Measurements from ENCODE around the gene MAPKAPK5.
"Not testable (repeated sequence)": the region's sequence is repeated elsewhere in the genome, so short reads cannot be mapped to it uniquely, and the experiment has no call there.

The MAPKAPK5 gene

GRCh38 chr12:111828338-111828979 lies 13.6 kb upstream of the MAPKAPK5 start:
- DNase-seq (ENCODE audit: low read depth in 2 of 2): no peak

DNA sequence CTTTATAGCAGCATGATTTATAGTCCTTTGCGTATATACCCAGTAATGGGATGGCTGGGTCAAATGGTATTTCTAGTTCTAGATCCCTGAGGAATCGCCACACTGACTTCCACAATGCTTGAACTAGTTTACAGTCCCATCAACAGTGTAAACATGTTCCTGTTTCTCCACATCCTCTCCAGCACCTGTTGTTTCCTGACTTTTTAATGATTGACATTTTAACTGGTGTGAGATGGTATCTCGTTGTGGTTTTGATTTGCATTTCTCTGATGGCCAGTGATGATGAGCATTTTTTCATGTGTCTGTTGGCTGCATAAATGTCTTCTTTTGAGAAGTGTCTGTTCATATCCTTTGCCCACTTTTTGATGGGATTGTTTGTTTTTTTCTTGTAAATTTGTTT lies 12.4 kb upstream of the MAPKAPK5 start:
- DNase-seq (ENCODE audit: low read depth in 2 of 2): not testable (repeated sequence)

DNA sequence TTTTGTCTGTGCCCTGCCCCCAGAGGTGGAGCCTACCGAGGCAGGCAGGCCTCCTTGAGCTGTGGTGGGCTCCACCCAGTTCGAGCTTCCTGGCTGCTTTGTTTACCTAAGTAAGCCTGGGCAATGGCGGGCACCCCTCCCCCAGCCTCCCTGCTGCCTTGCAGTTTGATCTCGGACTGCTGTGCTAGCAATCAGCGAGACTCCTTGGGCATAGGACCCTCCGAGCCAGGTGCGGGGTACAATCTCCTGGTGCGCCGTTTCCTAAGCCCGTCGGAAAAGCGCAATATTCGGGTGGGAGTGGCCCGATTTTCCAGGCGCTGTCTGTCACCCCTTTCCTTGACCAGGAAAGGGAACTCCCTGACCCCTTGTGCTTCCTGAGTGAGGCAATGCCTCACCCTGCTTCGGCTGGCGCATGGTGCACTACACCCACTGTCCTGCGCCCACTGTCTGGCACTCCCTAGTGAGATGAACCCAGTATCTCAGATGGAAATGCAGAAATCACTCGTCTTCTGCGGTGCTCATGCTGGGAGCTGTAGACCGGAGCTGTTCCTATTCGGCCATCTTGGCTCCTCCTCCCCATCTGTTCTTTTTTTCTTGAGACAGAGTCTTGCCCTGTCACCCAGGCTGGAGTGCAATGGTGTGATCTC lies 7.2 kb upstream of the MAPKAPK5 start:
- DNase-seq (ENCODE audit: low read depth in 2 of 2): not testable (repeated sequence)

GRCh38 chr12:111835531-111836181 lies 6.4 kb upstream of the MAPKAPK5 start:
- DNase-seq (ENCODE audit: low read depth in 2 of 2): not testable (repeated sequence)

- DNase-seq (ENCODE audit: low read depth in 2 of 2): no peak
These were observed 3.7 kb upstream of the MAPKAPK5 start for GRCh38 chr12:111838353-111838752.

DNA sequence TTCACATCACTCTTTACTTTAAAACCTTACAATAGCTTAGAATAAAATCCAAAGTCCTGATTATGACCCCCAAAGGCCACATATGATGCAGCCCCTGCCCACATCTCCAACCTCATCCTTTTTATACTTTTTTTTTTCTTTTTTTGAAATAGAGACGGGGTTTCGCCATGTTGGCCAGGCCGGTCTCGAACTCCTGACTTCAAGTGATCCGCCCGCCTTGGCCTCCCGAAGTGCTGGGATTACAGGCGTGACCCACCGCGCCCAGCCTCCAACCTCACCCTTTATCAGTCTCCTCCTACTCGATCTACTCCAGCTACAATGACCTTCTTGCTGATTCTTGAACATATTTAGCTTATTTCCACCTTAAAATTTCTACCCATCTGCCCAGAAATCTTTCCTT lies 1.2 kb upstream of the MAPKAPK5 start:
- DNase-seq (ENCODE audit: low read depth in 2 of 2): no peak

DNA sequence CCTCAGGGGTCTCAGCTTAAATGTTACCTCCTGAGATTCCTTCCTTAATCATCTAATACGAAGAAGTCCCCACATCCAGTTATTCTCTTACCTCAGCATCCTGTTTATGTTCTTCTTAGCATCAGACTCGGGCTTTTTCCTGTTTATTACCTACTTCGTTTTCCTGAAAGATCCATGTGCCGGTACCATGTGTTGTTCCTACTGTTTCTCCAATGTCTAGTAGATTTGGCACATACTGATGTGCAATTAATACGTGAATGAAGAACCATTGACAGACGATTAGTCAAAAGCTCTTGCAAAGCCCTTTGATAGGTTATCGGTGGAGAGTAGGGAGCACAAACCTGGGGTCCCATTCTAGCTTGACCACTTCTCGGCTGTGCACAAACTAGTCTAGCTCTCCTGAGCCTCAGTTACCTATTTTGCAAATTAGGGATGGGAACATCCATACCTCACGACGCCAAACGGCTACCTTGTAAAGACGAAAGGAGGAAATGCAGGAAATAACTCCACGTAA lies 735 bp upstream of the MAPKAPK5 start:
- DNase-seq (ENCODE audit: low read depth in 2 of 2): no peak

GRCh38 chr12:111842556-111843396 lies 748 bp downstream of the MAPKAPK5 start:
- DNase-seq (ENCODE audit: low read depth in 2 of 2): no peak

DNA sequence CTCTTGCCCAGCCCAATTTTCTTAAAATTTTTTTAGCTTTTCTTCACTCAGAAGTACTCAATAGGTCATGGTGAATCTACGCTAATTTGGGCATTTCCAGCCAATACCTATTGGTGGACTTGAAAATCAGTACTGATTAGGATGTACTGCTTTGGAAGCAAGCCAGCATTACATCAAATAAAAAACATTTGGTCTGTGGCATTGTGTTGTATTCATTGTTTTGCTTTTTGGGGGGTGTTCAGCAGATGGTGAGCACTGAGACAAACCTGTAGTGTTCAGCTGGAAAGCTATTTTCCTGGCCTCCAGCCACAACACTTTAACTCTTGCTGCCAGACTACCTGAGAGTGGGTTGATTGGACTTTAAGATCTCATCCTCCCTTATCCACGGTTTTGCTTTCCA lies 4.0 kb downstream of the MAPKAPK5 start:
- DNase-seq (ENCODE audit: low read depth in 2 of 2): no peak

- DNase-seq (ENCODE audit: low read depth in 2 of 2): no peak
These were observed 8.5 kb downstream of the MAPKAPK5 start for GRCh38 chr12:111850526-111850925.

DNA sequence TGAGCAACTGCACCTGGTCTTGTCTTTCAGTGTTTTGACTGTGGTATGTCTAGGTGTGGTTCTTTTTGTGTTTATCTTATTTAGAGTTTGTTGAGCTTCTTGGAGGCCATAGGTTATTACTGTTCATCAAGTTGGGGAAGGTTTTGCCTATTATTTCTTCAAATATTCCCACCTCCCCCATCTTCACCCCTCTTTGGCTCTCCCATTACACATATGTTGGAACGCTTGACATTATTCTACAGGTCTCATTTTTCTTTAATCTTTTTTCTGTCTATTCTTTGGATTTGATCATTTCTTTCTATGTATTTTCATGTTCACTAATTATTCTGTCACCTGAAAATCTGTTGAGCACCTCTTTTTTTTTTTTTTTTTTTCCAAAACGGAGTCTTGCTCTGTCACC lies 16.2 kb downstream of the MAPKAPK5 start:
- no peak for DNase-seq (ENCODE audit: low read depth in 2 of 2)

DNA sequence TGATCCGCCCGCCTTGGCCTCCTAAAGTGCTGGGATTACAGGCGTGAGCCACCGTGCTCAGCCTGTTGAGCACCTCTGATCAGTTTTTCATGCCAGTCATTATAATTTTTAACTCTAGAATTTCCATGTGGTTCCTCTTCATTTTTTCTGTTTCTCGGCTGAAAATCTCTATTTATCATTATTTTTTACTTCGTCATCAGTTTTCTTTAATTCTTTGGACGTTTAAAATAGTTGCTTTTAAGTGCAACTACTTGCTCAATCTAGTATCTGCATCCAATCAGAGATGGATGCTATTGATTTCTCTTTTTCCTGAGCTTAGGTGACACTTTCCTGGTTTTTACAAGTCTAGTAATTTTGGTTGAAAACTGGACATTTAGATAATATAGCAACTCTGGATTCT lies 16.8 kb downstream of the MAPKAPK5 start:
- DNase-seq (ENCODE audit: low read depth in 2 of 2): no peak

GRCh38 chr12:111864913-111865312 lies 22.9 kb downstream of the MAPKAPK5 start:
- DNase-seq (ENCODE audit: low read depth in 2 of 2): no peak

DNA sequence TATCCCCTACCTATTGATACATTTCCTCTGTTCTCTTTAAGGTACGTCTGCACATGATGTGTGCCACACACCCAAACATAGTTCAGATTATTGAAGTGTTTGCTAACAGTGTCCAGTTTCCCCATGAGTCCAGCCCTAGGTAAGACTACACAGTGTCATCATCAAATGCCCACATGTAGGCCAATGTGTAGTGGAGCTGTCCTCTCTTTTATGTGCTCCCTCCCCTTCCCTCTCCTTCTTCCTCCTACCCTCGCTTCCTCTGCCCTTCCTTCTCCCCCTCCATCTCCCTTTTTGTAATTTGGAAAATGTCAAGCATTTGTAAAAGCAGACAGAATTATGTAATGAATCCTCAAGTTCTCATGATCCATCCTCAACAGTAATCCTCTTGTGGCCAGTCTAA lies 25.5 kb downstream of the MAPKAPK5 start:
- no peak for DNase-seq (ENCODE audit: low read depth in 2 of 2)

- DNase-seq (ENCODE audit: low read depth in 2 of 2): no peak
These were observed 26.9 kb downstream of the MAPKAPK5 start for GRCh38 chr12:111868676-111869588.

- DNase-seq (ENCODE audit: low read depth in 2 of 2): no peak
These were observed 27.6 kb downstream of the MAPKAPK5 start for GRCh38 chr12:111869671-111870070.

DNA sequence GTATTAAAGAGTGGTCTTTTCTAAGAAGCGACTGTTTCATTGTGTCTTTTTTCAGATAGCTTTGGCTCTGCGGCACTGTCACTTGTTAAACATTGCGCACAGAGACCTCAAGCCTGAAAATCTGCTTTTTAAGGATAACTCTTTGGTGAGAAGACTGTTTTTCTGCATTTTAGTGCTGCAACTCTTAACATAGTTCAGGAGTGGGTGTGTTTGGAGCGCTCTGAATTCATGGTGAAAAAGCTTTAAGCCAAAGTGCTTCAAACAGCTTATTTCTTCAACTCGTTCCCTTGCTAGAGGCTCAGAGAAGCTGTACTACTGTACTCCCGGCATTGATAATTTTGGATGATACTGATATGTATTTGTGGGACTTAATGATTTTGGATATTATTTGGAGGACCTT lies 28.2 kb downstream of the MAPKAPK5 start:
- DNase-seq (ENCODE audit: low read depth in 2 of 2): no peak

GRCh38 chr12:111870706-111871105 lies 28.7 kb downstream of the MAPKAPK5 start:
- DNase-seq (ENCODE audit: low read depth in 2 of 2): no peak

DNA sequence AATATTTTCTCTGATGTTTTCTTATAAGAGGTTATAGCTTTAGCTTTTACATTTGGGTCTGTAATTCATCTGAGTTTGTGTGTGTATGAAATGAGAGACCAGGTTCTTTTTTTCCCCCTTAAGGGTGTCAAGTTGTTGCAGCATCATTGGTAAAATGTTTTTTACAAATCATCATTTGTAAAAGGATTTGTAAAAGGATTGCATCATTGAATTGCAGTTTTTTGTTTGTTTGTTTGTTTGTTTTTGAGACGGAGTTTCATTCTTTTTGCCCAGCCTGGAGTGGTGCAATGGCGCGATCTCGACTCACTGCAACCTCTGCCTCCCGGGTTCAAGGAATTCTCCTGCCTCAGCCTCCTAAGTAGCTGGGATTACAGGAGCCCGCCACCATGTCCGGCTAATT lies 31.1 kb downstream of the MAPKAPK5 start:
- DNase-seq (ENCODE audit: low read depth in 2 of 2): no peak

DNA sequence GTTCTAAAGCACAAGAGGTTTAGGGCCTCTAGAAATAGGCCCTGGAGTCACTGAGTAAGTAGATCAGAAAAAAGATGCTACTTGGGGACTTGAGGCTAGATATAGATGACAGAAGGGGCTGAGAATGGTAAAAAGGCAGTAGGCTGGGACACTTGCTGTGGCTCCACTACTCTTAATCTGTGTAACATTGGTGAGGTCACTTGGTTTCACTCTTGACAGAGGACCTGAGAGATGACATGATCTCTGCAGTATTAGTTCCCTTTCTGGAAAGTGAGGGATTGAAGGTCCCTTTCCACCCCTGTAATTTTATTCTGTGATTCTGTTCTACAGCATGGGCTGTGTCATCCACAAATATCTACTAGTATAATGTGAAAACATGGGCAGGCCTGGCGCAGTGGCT lies 39.7 kb downstream of the MAPKAPK5 start:
- no peak for DNase-seq (ENCODE audit: low read depth in 2 of 2)
